IMR-90 (cell line): ENCODE data around the gene LRAT. TPM values are rescaled to one million over a fixed set of nuclear protein-coding genes. Genes with fewer than 3 reads are reported as not detected.

Experiments
- ATAC-seq: fragments of 200-7000 bp; cut with Tn5 transposase; 2 replicates; pipeline ENCODE4 v1.9.1; 2020; ENCODE audit warnings: low read depth, mild to moderate bottlenecking, moderate library complexity
- BruUV-seq: library from RNA; stranded (reverse); fragments of 400-500 nt; replicated peaks from 2 replicates; lab custom pipeline; 2021; lab: Mats Ljungman, UMichigan
- CTCF ChIA-PET: fragments of 300-600 bp; formaldehyde crosslinking; extraction: SDS; loops from one replicate; lab custom pipeline; 2021; ENCODE audit warnings: antibody characterized with exemption; lab: Yijun Ruan, JAX
- POLR2A ChIA-PET: fragments of 300-600 bp; sonication (Branson Sonifier 250); formaldehyde crosslinking; loops from one replicate; lab custom pipeline; 2022; ENCODE audit warnings: antibody characterized with exemption; ENCODE audit not compliant: unreplicated experiment; lab: Charles Lee
- DNase-seq: peaks from one replicate; pipeline ENCODE4 v3.0.0; 2013
- H2AFZ ChIP-seq: replicated peaks from 2 replicates; pipeline ENCODE3; 2013; ENCODE audit warnings: low read length, mild to moderate bottlenecking; ENCODE audit not compliant: poor library complexity
- H2AK5ac ChIP-seq: 2 replicates; pipeline ENCODE4 v1.6.1; 2013; ENCODE audit warnings: low read depth, low read length, inconsistent platforms
- H2AK9ac ChIP-seq: replicated peaks from 2 replicates; pipeline ENCODE3; 2013; ENCODE audit warnings: mild to moderate bottlenecking, low read depth, low read length, moderate library complexity; ENCODE audit not compliant: poor library complexity
- H2BK120ac ChIP-seq: 2 replicates; pipeline ENCODE4 v1.6.1; 2013; ENCODE audit warnings: low read depth, low read length, inconsistent platforms
- H2BK15ac ChIP-seq: 3 replicates; pipeline ENCODE4 v1.6.1; 2013; ENCODE audit warnings: low read depth, low read length, inconsistent platforms
- H2BK20ac ChIP-seq: 2 replicates; pipeline ENCODE4 v1.6.1; 2013; ENCODE audit warnings: low read depth, mild to moderate bottlenecking, inconsistent platforms, low read length, moderate library complexity
- H2BK5ac ChIP-seq: 2 replicates; pipeline ENCODE4 v1.6.1; 2013; ENCODE audit warnings: mild to moderate bottlenecking, low read depth, low read length, inconsistent platforms; ENCODE audit not compliant: poor library complexity, severe bottlenecking
- H3K14ac ChIP-seq: replicated peaks from 2 replicates; pipeline ENCODE4 v1.6.1; 2013; ENCODE audit warnings: low read depth, low read length, inconsistent platforms
- H3K18ac ChIP-seq: 2 replicates; pipeline ENCODE4 v1.6.1; 2013; ENCODE audit warnings: low read depth, low read length, control low read depth
- H3K23ac ChIP-seq: 2 replicates; pipeline ENCODE4 v1.6.1; 2013; ENCODE audit warnings: low read depth, low read length, inconsistent platforms
- H3K27ac ChIP-seq: 2 replicates; pipeline ENCODE4 v1.5.1; 2013; ENCODE audit warnings: mild to moderate bottlenecking, control low read depth, low read length; ENCODE audit not compliant: insufficient read depth
- H3K27me3 ChIP-seq: 2 replicates; pipeline ENCODE4 v1.6.1; 2013; ENCODE audit warnings: low read length; ENCODE audit not compliant: control insufficient read depth, insufficient read depth
- H3K36me3 ChIP-seq: 2 replicates; pipeline ENCODE4 v1.6.1; 2013; ENCODE audit warnings: low read length, mixed read lengths; ENCODE audit not compliant: control insufficient read depth, insufficient read depth
- H3K4ac ChIP-seq: 2 replicates; pipeline ENCODE4 v1.6.1; 2013; ENCODE audit warnings: low read depth, low read length, inconsistent platforms
- H3K4me1 ChIP-seq: 2 replicates; pipeline ENCODE4 v1.6.1; 2013; ENCODE audit warnings: low read length, mixed read lengths; ENCODE audit not compliant: control insufficient read depth, insufficient read depth
- H3K4me2 ChIP-seq: 2 replicates; pipeline ENCODE4 v1.6.1; 2013; ENCODE audit warnings: low read depth, mild to moderate bottlenecking, control low read depth, low read length, moderate library complexity
- H3K4me3 ChIP-seq: 2 replicates; pipeline ENCODE4 v1.5.1; 2013; ENCODE audit warnings: low read depth, mild to moderate bottlenecking, control low read depth, low read length, moderate library complexity; ENCODE audit not compliant: insufficient read depth
- H3K56ac ChIP-seq: 2 replicates; pipeline ENCODE4 v1.6.1; 2013; ENCODE audit warnings: low read length, inconsistent platforms; ENCODE audit not compliant: insufficient read depth; ENCODE audit errors: extremely low read depth
- H3K79me1 ChIP-seq, 2 experiments: 2 replicates each; pipeline ENCODE4 v1.6.1; 2013; ENCODE audit warnings: low read length in 2 of 2, inconsistent platforms in 1 of 2, low read depth in 1 of 2
- H3K9ac ChIP-seq: 2 replicates; pipeline ENCODE4 v1.6.1; 2013; ENCODE audit warnings: low read depth, low read length, control low read depth
- H3K9me1 ChIP-seq: 2 replicates; pipeline ENCODE4 v1.6.1; 2013; ENCODE audit warnings: low read length, inconsistent platforms; ENCODE audit not compliant: insufficient read depth
- H3K9me3 ChIP-seq: 2 replicates; pipeline ENCODE4 v1.6.1; 2013; ENCODE audit warnings: low read length; ENCODE audit not compliant: control insufficient read depth, insufficient read depth
- H4K20me1 ChIP-seq: 2 replicates; pipeline ENCODE4 v1.6.1; 2013; ENCODE audit warnings: low read length, inconsistent platforms; ENCODE audit not compliant: insufficient read depth
- H4K5ac ChIP-seq: 2 replicates; pipeline ENCODE4 v1.6.1; 2013; ENCODE audit warnings: mild to moderate bottlenecking, low read depth, low read length, control low read depth
- H4K8ac ChIP-seq, 2 experiments: 2 replicates each; pipeline ENCODE4 v1.6.1; 2013; ENCODE audit warnings: low read depth in 2 of 2, low read length in 2 of 2, control low read depth in 1 of 2, inconsistent platforms in 1 of 2
- H4K91ac ChIP-seq: 2 replicates; pipeline ENCODE4 v1.6.1; 2013; ENCODE audit warnings: low read depth, low read length, inconsistent platforms; ENCODE audit not compliant: insufficient read depth
- BHLHE40 ChIP-seq: fragments of 150-350 bp; IDR thresholded peaks from 2 replicates; pipeline ENCODE4 v1.6.1; 2016; ENCODE audit warnings: mild to moderate bottlenecking, low read depth, low read length
- CEBPB ChIP-seq: IDR thresholded peaks from 2 replicates; pipeline ENCODE4 v1.6.1; 2012; ENCODE audit warnings: low read depth, low read length, improper control_type of control experiment
- CHD1 ChIP-seq: IDR thresholded peaks from 2 replicates; pipeline ENCODE4 v1.6.1; 2012; ENCODE audit warnings: low read depth, low read length, improper control_type of control experiment
- ELK1 ChIP-seq: fragments of 150-350 bp; IDR thresholded peaks from 2 replicates; pipeline ENCODE4 v1.6.1; 2016; ENCODE audit warnings: low read depth, mild to moderate bottlenecking, low read length, moderate library complexity, borderline replicate concordance
- FOS ChIP-seq: fragments of 150-350 bp; IDR thresholded peaks from 2 replicates; pipeline ENCODE4 v1.6.1; 2016; ENCODE audit warnings: low read depth, low read length
- MAZ ChIP-seq: IDR thresholded peaks from 2 replicates; pipeline ENCODE4 v1.6.1; 2012; ENCODE audit warnings: low read depth, mild to moderate bottlenecking, low read length, improper control_type of control experiment, moderate library complexity, borderline replicate concordance
- POLR2A ChIP-seq: IDR thresholded peaks from 2 replicates; pipeline ENCODE4 v1.6.1; 2012; ENCODE audit warnings: mild to moderate bottlenecking, low read depth, low read length
- RAD21 ChIP-seq: IDR thresholded peaks from 2 replicates; pipeline ENCODE4 v1.6.1; 2012; ENCODE audit warnings: low read length, improper control_type of control experiment
- RCOR1 ChIP-seq: IDR thresholded peaks from 2 replicates; pipeline ENCODE4 v1.6.1; 2012; ENCODE audit warnings: mild to moderate bottlenecking, low read length, improper control_type of control experiment; ENCODE audit not compliant: insufficient replicate concordance
- RFX5 ChIP-seq: IDR thresholded peaks from 2 replicates; pipeline ENCODE4 v1.8.0; 2012; ENCODE audit warnings: low read depth, mild to moderate bottlenecking, low read length, moderate library complexity
- SMC3 ChIP-seq: fragments of 150-350 bp; IDR thresholded peaks from 2 replicates; pipeline ENCODE4 v1.6.1; 2016; ENCODE audit warnings: low read depth, mild to moderate bottlenecking, antibody characterized with exemption, low read length, moderate library complexity
- USF2 ChIP-seq: fragments of 150-350 bp; IDR thresholded peaks from 2 replicates; pipeline ENCODE4 v1.6.1; 2017; ENCODE audit warnings: mild to moderate bottlenecking, antibody characterized with exemption, low read length, low read depth
- WGBS, 2 experiments: methylation state at CpG; one replicate each; pipeline versions ENCODE4 v1.1.5 to v1.1.7; 2013; ENCODE audit warnings: missing lambda C conversion rate in 2 of 2; ENCODE audit not compliant: insufficient read length in 1 of 2; ENCODE audit errors: extremely low coverage in 2 of 2; 5-methylcytosine and 5-hydroxymethylcytosine counted together
- dilution Hi-C: fragments of 300-500 bp; cut with HindIII; formaldehyde crosslinking; loops from one replicate; pipeline ENCODE4 v1.14.3; 2018; ENCODE audit warnings: low sequenced_read_pairs; ENCODE audit not compliant: unreplicated experiment
- in situ Hi-C: fragments of 300-500 bp; cut with MboI; formaldehyde crosslinking; loops from 3 replicates; pipeline ENCODE4 v1.14.3; 2019; ENCODE audit warnings: low sequenced_read_pairs, inconsistent platforms, mixed read lengths
- intact Hi-C: fragments of 100-400 bp; cut with micrococcal nuclease; formaldehyde crosslinking; loops from 2 replicates; pipeline ENCODE4 v1.10.0; 2022
- polyA plus RNA-seq, 3 experiments: library from polyadenylated mRNA; depleted of rRNA; stranded (reverse); fragments of >200 nt; gene quantifications; 2 replicates each; pipeline ENCODE4 v1.2.3, GENCODE V29; 2012; ENCODE audit warnings: low replicate concordance in 1 of 3
- total RNA-seq: library from RNA; depleted of rRNA; stranded (reverse); fragments of >200 nt; gene quantifications from 2 replicates; pipeline ENCODE4 v1.2.3, GENCODE V29; 2012
- TF ChIP-seq, protein P1 (sequence below): conservative IDR thresholded peaks from 2 replicates; pipeline ENCODE4 v1.5.1; 2012; ENCODE audit warnings: mild to moderate bottlenecking, low read depth, low read length, improper control_type of control experiment

LRAT gene
- total and polyA plus RNA-seq, 2 of the 4 experiments (the other 2 are of a cell fraction), result under 0.01 to 0.03 TPM

- Histone ChIP-seq H2AFZ (no peak overlapping the region), H4K91ac (no peak overlapping the region), H3K4me3 (no peak overlapping the region), H3K79me1 (no peaks in the 10 kb centered on the region), H3K4ac (no peak overlapping the region), H3K27ac (no peak overlapping the region), H2BK120ac (no peak overlapping the region), H2AK9ac (no peak overlapping the region), H3K9ac (no peak overlapping the region), H3K56ac (no peak overlapping the region), H4K8ac (no peak overlapping the region), H3K36me3 (no peaks in the 10 kb centered on the region), H3K27me3 (no peaks in the 10 kb centered on the region), H3K9me1 (no peaks in the 10 kb centered on the region), H3K14ac (no peak overlapping the region), H3K4me1 (no peaks in the 10 kb centered on the region), H2AK5ac (no peak overlapping the region), H2BK20ac (no peak overlapping the region), H2BK15ac (no peak overlapping the region), H3K9me3 (no peaks in the 10 kb centered on the region), H3K18ac (no peak overlapping the region), H3K23ac (no peak overlapping the region), H4K20me1 (no peaks in the 10 kb centered on the region), H3K4me2 (no peak overlapping the region), H4K5ac (no peak overlapping the region), H2BK5ac (no peak overlapping the region)
- in situ Hi-C loops, result no loop called here
- ATAC-seq, result no peak
- ChIA-PET POLR2A (no interaction called here), CTCF (no interaction called here)
- BruUV-seq, result no TSS peak
- TF ChIP-seq RCOR1, result no peak
- no peak for TF ChIP-seq FOS
- no peak for TF ChIP-seq RFX5
- no peak for TF ChIP-seq USF2
- no peak for TF ChIP-seq POLR2A
- no peak for TF ChIP-seq CEBPB
- TF ChIP-seq, protein P1, sequence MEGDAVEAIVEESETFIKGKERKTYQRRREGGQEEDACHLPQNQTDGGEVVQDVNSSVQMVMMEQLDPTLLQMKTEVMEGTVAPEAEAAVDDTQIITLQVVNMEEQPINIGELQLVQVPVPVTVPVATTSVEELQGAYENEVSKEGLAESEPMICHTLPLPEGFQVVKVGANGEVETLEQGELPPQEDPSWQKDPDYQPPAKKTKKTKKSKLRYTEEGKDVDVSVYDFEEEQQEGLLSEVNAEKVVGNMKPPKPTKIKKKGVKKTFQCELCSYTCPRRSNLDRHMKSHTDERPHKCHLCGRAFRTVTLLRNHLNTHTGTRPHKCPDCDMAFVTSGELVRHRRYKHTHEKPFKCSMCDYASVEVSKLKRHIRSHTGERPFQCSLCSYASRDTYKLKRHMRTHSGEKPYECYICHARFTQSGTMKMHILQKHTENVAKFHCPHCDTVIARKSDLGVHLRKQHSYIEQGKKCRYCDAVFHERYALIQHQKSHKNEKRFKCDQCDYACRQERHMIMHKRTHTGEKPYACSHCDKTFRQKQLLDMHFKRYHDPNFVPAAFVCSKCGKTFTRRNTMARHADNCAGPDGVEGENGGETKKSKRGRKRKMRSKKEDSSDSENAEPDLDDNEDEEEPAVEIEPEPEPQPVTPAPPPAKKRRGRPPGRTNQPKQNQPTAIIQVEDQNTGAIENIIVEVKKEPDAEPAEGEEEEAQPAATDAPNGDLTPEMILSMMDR, result no peak
- no peak for TF ChIP-seq RAD21
- TF ChIP-seq MAZ, result no peak
- TF ChIP-seq CHD1, result no peak
- no peak for TF ChIP-seq ELK1
- TF ChIP-seq SMC3, result no peak
- TF ChIP-seq BHLHE40, result no peak
- WGBS, 2 experiments, result no CpG with 5 or more reads among the region's 18 CpGs
- intact Hi-C loops, result no loop called here
- dilution Hi-C loops, result no loop called here
- DNase-seq, result no peak
These were observed 38.1 kb downstream of the LRAT start for GRCh38 chr4:154781983-154782293.
